Body of pancreas (tissue), 4 donors: ENCODE measurements around the gene HDLBP.

ENCODE experiments used
- CTCF ChIP-seq, 7 experiments: fragments of 450-650 bp in 4 of 7; fragments of 200-600 bp in 3 of 7; sonication (generic) in 3 of 7; IDR thresholded peaks; one replicate each; pipeline ENCODE4 v1.5.1; 2016 to 2019; ENCODE audit warnings: antibody characterized with exemption in 7 of 7
- POLR2A ChIP-seq, 3 donors: fragments of 450-650 bp; IDR thresholded peaks; one replicate each; pipeline ENCODE4 v1.6.1; 2016; ENCODE audit warnings: antibody characterized with exemption in 3 of 3, mild to moderate bottlenecking in 2 of 3

- TF ChIP-seq CTCF (IDR thresholded peaks at IDR 0.05) = no peak
- no peak for TF ChIP-seq POLR2A (IDR thresholded peaks at IDR 0.05)
Measured at GRCh38 chr2:241225983-241226382, 89.5 kb downstream of the HDLBP start.
